IMR-90 (cell line): ENCODE data around the gene ACOT7. TPM values are rescaled to one million over a fixed set of nuclear protein-coding genes. Genes with fewer than 3 reads are reported as not detected.

Experiments used
- FOS ChIP-seq: fragments of 150-350 bp; IDR thresholded peaks from 2 replicates; pipeline ENCODE4 v1.6.1; 2016; ENCODE audit warnings: low read depth, low read length
- MXI1 ChIP-seq: IDR thresholded peaks from 2 replicates; pipeline ENCODE4 v1.6.1; 2012; ENCODE audit warnings: low read depth, mild to moderate bottlenecking, low read length, moderate library complexity, borderline replicate concordance
- RCOR1 ChIP-seq: IDR thresholded peaks from 2 replicates; pipeline ENCODE4 v1.6.1; 2012; ENCODE audit warnings: mild to moderate bottlenecking, low read length, improper control_type of control experiment; ENCODE audit not compliant: insufficient replicate concordance
- polyA plus RNA-seq, 3 experiments: library from polyadenylated mRNA; depleted of rRNA; stranded (reverse); fragments of >200 nt; gene quantifications; 2 replicates each; pipeline ENCODE4 v1.2.3, GENCODE V29; 2012; ENCODE audit warnings: low replicate concordance in 1 of 3
- total RNA-seq: library from RNA; depleted of rRNA; stranded (reverse); fragments of >200 nt; gene quantifications from 2 replicates; pipeline ENCODE4 v1.2.3, GENCODE V29; 2012
- TF ChIP-seq, protein P1 (sequence below): fragments of 150-350 bp; IDR thresholded peaks from 2 replicates; pipeline ENCODE4 v1.6.1; 2016; ENCODE audit warnings: low read depth, mild to moderate bottlenecking, low read length, moderate library complexity, borderline replicate concordance

Gene ACOT7
- total and polyA plus RNA-seq, 2 of the 4 experiments (the other 2 are of a cell fraction) = 51.6 to 242 TPM

DNA sequence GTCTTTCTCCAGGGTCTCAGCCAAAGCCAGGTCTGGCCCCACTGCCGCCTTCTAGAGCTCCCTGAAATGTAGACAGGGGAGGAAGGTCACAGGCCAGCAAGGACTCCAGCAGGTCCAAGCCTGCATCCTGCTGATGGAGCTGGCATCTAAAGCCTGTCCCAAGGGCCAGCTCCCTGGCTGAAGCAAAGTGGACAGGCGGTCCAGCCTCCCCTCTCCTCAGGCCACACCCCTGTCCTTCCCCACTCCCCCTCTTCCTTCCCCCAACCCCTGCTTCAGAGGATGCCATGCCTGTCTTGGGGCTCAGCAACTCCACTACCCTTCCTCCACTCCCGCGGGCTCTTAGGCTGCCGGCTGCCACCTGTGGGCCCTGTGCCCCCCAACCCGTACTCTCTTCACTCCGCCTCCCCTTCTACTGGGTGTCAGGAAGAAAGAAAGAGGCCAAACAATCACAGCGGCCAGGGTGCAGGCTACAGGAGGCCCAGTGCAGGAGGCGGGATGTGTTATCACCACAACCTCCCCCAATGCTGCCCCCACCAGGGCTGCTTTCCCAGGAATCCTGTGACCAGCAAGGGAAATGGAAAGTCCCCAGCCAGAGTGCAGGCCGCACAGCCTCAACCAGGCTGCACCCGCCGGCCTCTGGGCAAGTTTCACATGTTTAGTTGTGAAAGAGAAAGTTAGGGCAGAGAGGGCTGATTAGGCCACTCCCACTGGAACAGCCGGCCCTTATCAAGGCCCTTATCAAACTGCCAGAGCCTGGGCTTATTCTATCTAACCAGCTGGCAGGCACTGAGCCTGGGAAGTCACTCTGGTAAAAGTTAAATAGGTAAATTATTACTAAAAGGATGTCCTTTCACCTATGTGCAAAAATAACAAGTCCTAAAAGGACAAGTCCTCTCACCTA, 34.1 kb downstream of the ACOT7 start (continued):
- TF ChIP-seq, protein P1, sequence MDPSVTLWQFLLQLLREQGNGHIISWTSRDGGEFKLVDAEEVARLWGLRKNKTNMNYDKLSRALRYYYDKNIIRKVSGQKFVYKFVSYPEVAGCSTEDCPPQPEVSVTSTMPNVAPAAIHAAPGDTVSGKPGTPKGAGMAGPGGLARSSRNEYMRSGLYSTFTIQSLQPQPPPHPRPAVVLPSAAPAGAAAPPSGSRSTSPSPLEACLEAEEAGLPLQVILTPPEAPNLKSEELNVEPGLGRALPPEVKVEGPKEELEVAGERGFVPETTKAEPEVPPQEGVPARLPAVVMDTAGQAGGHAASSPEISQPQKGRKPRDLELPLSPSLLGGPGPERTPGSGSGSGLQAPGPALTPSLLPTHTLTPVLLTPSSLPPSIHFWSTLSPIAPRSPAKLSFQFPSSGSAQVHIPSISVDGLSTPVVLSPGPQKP = no peak
- TF ChIP-seq FOS = no peak
- TF ChIP-seq MXI1 = peak; percentile 65; the same call in 1 of the 2 replicates
- TF ChIP-seq RCOR1 = no peak
